Osteocyte (in vitro differentiated cells): ENCODE results near the gene PCDHA1. TPM values are rescaled to one million over a fixed set of nuclear protein-coding genes. Genes with fewer than 3 reads are reported as not detected.
"Not testable (repeated sequence)": the region's sequence is repeated elsewhere in the genome, so short reads cannot be mapped to it uniquely, and the experiment has no call there.

Experiments used
- DNase-seq: peaks from one replicate; pipeline ENCODE4 v3.0.0; 2021; ENCODE audit warnings: mixed read lengths; ENCODE audit not compliant: unreplicated experiment; ENCODE audit errors: extremely low spot score
- H3K27ac Mint-ChIP-seq: one replicate; pipeline ENCODE4 v1.8.0; 2021; ENCODE audit warnings: mild to moderate bottlenecking, mixed read lengths; ENCODE audit not compliant: unreplicated experiment
- H3K27me3 Mint-ChIP-seq: one replicate; pipeline ENCODE4 v1.8.0; 2021; ENCODE audit warnings: mixed read lengths; ENCODE audit not compliant: unreplicated experiment
- H3K36me3 Mint-ChIP-seq: one replicate; pipeline ENCODE4 v1.8.0; 2021; ENCODE audit warnings: mixed read lengths; ENCODE audit not compliant: unreplicated experiment
- H3K4me1 Mint-ChIP-seq: one replicate; pipeline ENCODE4 v1.8.0; 2021; ENCODE audit warnings: mixed read lengths; ENCODE audit not compliant: unreplicated experiment
- H3K4me3 Mint-ChIP-seq: one replicate; pipeline ENCODE4 v1.8.0; 2021; ENCODE audit warnings: mild to moderate bottlenecking, moderate library complexity, mixed read lengths; ENCODE audit not compliant: unreplicated experiment
- H3K9me3 Mint-ChIP-seq: one replicate; pipeline ENCODE4 v1.8.0; 2021; ENCODE audit warnings: mixed read lengths; ENCODE audit not compliant: unreplicated experiment
- total RNA-seq: library from RNA; stranded (reverse); gene quantifications from 2 replicates; pipeline ENCODE4 v1.2.1, GENCODE V29; 2021
- TF ChIP-seq, protein P1 (sequence below): fragments of 200-600 bp; sonication (generic); IDR thresholded peaks from 2 replicates; pipeline ENCODE4 v1.5.0; 2021; ENCODE audit warnings: antibody characterized with exemption, mild to moderate bottlenecking, moderate library complexity

Gene PCDHA1
- total RNA-seq, 1 donor from 2014 or later = not detected

DNA sequence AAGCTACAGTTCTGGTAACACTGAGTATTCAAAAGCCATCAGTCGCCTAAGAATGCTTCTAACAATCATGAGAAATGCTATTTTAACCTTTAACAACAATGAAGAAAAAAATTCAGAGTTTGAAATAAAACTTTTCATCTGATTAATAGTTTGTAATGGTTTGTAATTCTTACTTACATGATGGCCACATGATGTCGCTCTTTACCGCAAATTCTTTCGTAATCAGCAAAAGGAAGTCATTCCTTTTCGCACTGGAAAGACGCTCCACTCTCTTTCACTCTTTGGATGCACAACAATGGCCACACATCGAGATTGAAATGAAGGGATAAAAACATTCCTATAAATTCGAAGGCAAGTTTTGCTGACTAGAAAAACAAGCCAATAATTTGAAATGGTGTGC is 48.1 kb downstream of the PCDHA1 start, which contains the start of gene PCDHA7:
TSS of gene PCDHA7 (plus strand) at position 277 of the 400 bp plus-strand sequence. CDS start at position 392, 115 bp downstream.
- no peak within 1 kb of the TSS for H3K27ac Mint-ChIP-seq
- peaks cover 22% of the 10 kb centered on the region for H3K36me3 Mint-ChIP-seq
- DNase-seq = no peak
- H3K4me1 Mint-ChIP-seq = peaks cover 6% of the 10 kb centered on the region
- TF ChIP-seq, protein P1, sequence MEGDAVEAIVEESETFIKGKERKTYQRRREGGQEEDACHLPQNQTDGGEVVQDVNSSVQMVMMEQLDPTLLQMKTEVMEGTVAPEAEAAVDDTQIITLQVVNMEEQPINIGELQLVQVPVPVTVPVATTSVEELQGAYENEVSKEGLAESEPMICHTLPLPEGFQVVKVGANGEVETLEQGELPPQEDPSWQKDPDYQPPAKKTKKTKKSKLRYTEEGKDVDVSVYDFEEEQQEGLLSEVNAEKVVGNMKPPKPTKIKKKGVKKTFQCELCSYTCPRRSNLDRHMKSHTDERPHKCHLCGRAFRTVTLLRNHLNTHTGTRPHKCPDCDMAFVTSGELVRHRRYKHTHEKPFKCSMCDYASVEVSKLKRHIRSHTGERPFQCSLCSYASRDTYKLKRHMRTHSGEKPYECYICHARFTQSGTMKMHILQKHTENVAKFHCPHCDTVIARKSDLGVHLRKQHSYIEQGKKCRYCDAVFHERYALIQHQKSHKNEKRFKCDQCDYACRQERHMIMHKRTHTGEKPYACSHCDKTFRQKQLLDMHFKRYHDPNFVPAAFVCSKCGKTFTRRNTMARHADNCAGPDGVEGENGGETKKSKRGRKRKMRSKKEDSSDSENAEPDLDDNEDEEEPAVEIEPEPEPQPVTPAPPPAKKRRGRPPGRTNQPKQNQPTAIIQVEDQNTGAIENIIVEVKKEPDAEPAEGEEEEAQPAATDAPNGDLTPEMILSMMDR = no peak
- H3K27me3 Mint-ChIP-seq = no peaks in the 10 kb centered on the region
- H3K4me3 Mint-ChIP-seq = no peak within 1 kb of the TSS
- H3K9me3 Mint-ChIP-seq = peaks cover 20% of the 10 kb centered on the region

DNA sequence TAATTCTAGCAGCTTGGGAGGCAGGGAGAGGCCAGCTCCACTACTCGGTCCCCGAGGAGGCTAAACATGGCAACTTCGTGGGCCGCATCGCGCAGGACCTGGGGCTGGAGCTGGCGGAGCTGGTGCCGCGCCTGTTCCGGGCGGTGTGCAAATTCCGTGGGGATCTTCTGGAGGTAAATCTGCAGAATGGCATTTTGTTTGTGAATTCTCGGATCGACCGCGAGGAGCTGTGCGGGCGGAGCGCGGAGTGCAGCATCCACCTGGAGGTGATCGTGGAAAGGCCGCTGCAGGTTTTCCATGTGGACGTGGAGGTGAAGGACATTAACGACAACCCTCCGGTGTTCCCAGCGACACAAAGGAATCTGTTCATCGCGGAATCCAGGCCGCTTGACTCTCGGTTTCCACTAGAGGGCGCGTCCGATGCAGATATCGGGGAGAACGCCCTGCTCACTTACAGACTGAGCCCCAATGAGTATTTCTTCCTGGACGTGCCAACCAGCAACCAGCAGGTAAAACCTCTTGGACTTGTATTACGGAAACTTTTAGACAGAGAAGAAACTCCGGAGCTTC is 48.6 kb downstream of the PCDHA1 start:
- not testable (repeated sequence) for H3K27ac Mint-ChIP-seq, H3K4me3 Mint-ChIP-seq, H3K4me1 Mint-ChIP-seq, DNase-seq, H3K27me3 Mint-ChIP-seq
- peaks cover 22% of the 10 kb centered on the region for H3K36me3 Mint-ChIP-seq
- H3K9me3 Mint-ChIP-seq = peaks cover 20% of the 10 kb centered on the region

DNA sequence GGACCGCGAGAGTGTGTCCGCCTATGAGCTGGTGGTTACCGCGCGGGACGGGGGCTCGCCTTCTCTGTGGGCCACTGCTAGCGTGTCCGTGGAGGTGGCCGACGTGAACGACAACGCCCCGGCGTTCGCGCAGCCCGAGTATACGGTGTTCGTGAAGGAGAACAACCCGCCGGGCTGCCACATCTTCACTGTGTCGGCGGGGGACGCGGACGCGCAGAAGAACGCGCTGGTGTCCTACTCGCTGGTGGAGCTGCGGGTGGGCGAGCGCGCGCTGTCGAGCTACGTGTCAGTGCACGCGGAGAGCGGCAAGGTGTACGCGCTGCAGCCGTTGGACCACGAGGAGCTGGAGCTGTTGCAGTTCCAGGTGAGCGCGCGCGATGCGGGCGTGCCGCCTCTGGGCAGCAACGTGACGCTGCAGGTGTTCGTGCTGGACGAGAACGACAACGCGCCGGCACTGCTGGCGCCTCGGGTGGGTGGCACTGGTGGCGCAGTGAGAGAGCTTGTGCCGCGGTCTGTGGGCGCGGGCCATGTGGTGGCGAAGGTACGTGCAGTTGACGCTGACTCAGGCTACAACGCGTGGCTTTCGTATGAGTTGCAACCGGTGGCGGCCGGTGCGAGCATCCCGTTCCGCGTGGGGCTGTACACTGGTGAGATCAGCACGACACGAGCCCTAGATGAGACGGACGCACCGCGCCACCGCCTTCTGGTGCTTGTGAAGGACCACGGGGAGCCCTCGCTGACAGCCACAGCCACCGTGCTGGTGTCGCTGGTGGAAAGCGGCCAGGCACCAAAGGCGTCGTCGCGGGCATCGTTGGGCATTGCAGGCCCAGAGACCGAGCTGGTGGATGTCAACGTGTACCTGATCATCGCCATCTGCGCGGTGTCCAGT is 49.9 kb downstream of the PCDHA1 start:
- Mint-ChIP-seq H3K27me3 (no peaks in the 10 kb centered on the region), H3K36me3 (peaks cover 21% of the 10 kb centered on the region), H3K9me3 (peaks cover 26% of the 10 kb centered on the region), H3K4me1 (peaks cover 2% of the 10 kb centered on the region), H3K27ac (no peak overlapping the region), H3K4me3 (no peak overlapping the region)
- no peak for DNase-seq
- TF ChIP-seq, protein P1 = no peak

DNA sequence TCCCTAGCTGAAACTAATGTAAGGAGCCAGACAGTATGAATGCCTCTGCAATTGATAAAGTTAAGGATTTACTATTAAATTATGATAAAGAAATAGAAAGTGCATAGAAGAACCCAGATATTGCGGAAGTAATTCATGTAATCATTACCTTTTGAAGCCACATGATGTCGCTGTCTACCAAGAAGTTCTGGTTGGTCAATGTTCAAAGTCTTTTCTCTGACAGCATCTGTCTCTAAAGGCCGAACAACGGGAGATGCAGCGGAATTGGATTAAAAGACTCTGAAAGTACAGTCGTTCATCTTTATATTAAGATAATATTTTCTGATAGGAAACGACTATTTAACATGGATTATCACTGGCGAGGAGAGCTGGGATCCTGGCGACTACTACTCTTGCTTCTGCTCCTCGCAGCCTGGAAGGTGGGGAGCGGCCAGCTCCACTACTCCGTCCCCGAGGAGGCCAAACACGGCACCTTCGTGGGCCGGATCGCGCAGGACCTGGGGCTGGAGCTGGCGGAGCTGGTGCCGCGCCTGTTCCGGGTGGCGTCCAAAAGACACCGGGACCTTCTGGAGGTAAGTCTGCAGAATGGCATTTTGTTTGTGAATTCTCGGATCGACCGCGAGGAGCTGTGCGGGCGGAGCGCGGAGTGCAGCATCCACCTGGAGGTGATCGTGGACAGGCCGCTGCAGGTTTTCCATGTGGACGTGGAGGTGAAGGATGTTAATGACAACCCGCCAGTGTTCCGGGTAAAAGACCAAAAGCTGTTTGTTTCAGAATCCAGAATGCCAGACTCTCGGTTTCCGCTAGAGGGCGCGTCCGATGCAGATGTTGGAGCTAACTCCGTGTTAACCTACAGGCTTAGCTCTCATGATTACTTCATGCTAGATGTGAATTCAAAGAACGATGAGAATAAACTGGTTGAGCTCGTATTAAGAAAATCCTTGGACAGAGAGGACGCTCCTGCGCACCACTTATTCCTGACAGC is 55.3 kb downstream of the PCDHA1 start, which contains the start of gene PCDHA8:
TSS of gene PCDHA8 (plus strand) at position 210 of the 985 bp plus-strand sequence. CDS start at position 345, 135 bp downstream.
- no peak for DNase-seq
- no peak within 1 kb of the TSS for H3K27ac Mint-ChIP-seq
- TF ChIP-seq, protein P1 = no peak
- peaks cover 15% of the 10 kb centered on the region for H3K36me3 Mint-ChIP-seq
- H3K9me3 Mint-ChIP-seq = peaks cover 15% of the 10 kb centered on the region
- H3K4me3 Mint-ChIP-seq = no peak within 1 kb of the TSS
- H3K4me1 Mint-ChIP-seq = no peaks in the 10 kb centered on the region
- H3K27me3 Mint-ChIP-seq = no peaks in the 10 kb centered on the region
